ENCODE data around the gene UPF2. TPM values are rescaled to one million over a fixed set of nuclear protein-coding genes. Genes with fewer than 3 reads are reported as not detected.
A peak's percentile ranks its signal among the peaks of the same experiment; 100 is the strongest.

Gene UPF2
- total RNA-seq, 1 donor from 2014 or later: 31.3 TPM

DNA sequence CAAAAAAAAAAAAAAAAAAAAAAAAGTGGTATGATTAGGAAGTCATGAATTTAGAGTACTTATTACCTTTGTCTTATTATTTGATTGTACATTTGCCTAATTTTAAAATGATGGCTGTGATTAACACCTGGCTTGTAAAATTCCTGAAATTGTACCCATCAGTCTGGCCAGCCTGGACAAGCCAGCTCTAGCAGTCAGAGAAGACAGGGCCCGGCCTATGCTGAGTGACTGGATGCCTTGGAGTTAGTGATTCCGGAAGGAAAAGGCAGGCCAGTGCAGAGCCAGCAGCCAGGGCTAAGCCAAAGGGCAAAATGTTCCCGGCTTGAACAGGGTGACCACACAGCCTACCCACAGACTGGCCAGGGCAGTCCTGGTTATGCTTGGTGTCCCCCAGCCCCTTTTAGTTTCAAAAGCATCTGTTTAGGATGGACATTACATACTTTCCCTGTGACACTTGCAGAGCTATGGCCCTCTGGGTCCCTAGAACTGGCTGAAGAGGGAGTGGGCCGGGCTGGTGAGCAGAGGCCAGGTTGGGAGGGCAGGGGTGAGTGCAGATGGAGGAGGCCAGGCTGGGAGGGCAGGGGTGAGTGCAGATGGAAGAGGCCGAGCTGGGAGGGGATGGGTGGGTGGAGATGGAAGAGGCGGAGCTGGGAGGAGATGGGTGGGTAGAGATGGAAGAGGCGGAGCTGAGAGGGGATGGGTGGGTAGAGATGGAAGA is 157.7 kb downstream of the UPF2 start:
- DNase-seq: no peak

DNA sequence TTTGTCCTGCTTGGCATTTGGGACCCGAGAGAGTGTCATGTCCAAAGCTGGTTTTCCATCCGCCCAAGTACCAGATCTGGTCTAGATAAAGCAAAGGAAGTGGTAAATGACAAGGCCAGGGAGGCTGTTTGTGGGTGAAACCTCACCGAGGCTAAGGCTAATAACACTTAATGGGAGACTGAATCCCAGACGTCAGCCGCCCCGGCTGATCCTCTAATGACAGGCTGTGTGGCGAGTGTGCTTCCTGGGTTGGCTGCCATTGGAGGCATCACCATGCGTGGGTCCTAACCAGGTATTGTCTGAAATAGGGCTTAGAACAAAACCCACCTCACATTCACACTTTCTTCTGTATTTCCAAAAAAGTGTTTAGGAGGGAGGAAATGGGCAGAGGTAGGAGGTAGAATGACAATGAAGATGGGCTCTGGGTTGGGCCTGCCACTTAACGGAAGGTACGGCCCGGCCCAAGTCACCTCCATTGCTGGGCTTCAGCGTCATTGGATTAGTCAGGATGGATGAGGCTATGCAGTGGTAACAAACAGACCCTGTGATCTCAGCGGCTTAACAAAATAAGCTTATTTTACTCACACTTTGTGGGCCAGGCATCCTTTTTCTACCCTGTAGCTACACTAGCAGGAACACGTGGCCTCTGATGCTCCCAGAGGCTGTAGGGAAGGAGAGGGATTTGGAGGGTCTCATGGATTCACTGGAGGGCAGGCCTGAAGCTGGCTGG is 159.8 kb downstream of the UPF2 start:
- DNase-seq: no peak

DNA sequence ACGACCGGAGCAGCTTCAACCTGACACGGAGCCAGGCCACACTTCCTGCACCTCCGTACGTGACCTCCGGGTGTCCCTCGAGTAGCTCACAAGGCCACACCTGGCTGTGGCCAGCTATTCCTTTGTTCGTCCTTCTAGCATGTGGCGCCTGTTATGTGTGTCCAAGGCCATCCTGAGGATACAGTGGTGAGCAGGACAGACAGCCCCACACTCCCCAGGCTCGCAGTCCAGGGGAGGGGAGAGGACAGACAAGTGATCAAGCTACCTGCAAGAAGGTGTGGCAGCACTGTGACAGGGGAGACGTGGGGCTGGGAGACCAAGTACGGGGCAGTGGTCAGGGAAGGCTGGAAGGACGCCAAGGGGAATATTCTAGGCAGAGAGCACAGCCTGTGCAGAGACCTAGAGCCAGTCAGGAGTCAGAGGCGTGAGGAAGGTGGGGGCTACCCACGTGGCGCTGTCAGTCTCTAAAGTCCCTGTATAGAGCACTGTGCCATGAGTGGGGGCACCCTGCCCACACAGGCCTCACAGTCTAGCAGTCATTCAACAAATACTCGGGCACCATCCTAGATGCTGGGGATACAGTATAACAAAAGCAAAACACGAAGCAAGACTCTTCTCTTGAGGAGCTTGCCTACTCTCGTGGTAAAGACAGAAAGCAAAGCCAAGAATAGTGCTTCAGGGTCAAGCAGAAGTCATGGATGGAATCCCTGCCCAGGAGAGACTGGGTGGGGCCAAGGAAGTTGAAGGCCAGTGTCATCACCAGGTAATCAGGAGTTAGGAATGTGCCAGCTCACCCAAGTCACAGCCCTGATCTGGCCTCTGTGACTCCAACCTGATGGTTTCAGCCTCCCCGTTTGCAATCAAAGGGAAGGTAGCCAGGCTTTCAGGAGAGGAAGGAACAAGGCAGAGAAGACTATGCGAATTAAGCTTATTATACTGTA is 160.9 kb downstream of the UPF2 start:
- no peak for DNase-seq

DNA sequence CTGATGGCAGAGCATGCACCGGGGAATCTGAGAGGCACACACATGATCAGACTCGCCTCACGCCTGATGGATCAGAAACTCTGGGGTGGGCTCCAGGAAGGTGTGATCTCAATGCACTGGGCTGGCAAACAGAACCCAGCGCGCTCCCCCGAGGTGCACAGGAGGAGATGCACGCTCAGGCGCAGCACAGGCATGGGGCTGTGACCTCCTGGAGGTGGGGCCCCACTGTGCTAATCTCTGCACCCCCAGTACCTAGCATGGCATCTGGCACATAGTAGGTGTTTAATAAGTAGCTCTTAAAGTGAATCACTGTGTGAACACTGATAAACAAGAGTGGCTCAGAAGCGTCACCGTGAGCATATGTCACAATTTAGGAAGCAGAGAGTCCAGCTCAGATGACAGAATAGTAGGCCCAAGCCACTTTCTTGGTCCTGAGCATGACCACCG is 161.6 kb downstream of the UPF2 start:
- no peak for DNase-seq

DNA sequence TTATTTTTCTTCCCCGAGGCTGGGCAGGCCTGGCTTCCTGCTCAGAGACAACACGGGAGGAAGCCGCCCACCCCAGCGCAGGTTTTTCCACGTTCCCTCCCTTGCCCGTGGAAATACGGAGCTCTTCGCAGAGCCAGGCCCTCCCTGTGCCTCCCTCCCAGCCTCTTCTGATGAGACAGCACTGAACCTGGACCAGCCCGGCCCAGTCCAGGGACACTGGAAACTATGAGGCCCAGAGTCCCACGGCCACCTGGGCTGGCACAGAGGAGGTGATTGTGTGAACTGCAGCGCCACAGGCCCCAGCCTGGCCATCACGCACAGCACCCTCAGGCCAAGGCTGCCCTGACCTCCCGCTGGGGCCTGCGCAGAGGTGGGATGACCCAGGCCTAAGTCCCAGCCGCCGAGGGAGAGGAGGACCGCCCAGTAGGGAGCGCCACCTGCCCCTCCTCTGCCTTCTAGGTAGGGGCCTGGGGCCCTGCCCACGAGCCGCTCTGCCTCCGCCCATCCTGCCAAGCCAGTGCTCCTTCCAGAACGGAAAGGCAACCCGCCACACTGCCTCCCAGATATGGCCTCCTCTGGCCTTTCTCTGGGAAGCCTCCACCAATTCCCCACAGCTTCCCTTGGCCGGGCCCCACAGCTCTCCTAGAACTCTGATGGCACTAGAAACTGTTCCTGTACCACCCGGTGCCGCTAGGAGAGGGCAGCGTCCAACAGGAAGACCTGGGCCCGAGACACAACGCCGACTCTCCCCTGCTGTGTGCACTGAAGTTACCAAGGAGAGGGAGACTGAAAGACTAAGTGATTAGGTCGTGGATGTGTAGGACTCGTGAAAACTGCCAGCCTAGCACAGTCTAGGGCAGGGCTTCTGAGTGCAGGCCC is 162.2 kb downstream of the UPF2 start:
- peak; percentile 25 for DNase-seq

DNA sequence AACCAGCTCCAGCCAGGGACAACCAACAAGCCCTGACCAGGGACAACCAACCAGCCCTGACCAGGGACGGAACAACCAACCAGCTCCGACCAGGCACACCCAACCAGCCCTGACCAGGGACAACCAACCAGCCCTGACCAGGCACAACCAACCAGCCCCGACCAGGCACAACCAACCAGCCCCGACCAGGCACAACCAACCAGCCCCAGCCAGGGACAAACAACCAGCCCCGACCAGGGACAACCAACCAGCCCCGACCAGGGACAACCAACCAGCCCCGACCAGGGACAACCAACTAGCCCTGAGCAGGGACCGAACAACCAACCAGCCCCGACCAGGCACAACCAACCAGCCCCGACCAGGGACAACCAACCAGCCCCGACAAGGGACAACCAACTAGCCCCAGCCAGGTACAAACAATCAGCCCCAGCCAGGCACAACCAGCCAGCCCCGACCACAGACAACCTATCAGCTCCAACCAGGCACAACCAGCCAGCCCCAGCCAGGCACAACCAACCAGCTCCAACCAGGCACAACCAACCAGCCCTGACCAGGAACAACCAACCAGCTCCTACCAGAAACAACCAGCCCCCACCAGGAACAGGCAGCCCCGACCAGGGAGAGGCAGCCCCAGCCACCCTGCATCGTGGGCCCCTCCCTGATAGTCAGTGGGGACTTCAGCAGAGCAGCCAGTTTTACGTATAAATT is 163.1 kb downstream of the UPF2 start:
- no peak for DNase-seq

DNA sequence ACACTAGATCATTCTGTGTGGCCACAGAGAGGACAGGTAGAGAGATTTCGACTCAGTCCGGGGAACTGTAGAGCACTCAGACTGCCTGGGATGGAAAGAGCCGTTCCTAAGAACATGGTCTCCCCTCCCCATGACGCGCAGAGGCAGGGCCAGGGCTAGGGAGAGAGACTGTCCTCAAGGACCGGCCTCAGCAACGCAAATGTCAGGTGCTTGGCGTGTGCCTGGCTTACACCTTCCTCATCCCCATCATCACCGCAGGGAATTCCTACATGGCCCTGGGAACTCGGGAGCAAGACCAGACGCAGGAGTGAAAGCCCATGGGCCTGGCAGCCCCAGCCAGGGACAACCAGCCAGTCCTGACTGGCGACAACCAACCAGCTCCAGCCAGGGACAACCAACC is 163.8 kb downstream of the UPF2 start:
- DNase-seq: no peak

DNA sequence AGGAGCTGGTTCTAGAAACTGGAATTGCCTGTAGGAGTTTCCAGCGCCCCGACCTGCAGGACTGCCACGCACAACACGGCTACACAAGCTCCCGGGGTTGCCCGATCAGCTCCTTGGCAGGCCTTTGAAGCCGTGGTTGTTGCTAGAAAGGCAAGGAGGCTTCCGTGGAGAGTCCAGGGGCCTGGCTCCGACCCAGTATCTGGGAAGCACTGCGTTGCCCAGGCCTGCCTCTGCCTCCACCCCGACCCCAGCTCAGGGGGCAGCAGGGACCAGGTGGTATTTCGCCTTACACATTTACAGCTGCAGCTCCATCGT is 165.1 kb downstream of the UPF2 start:
- DNase-seq: no peak

DNA sequence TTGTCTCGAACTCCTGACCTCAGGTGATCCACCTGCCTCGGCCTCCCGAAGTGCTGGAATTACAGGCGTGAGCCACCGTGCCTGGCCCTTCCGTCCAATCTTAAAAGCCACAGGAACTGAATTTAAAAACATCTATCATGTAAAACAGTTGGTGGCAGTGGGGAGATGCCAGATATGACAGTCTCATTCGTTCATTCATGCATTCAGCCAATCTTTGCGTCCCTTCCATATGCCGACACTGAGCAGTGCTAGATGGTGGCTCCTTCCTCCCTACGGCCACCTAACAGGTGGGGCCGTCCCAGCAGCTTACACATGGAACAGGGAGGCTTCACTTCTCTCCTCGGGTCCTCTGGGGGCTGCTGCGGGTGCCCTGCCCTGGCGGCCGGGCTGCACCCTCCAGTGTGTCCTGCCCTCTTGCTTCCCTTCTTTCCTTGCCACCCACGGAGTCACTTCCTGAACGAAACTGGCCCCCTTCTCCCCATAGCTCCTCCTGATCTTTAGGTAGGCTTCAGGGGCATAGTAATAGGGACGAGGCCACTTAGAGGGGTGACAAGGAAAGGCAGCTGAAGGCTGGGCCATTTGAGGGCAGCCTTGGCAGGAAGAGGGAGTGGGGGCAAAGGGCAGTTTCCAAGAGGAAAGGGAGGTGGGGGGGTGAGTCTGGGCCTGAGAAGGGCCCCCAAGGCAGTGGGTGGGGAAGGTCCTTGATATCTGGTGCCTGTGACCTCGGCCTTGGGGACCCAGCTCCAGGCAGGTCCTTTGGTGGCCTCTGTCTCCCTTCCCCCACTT is 165.6 kb downstream of the UPF2 start:
- no peak for DNase-seq

DNA sequence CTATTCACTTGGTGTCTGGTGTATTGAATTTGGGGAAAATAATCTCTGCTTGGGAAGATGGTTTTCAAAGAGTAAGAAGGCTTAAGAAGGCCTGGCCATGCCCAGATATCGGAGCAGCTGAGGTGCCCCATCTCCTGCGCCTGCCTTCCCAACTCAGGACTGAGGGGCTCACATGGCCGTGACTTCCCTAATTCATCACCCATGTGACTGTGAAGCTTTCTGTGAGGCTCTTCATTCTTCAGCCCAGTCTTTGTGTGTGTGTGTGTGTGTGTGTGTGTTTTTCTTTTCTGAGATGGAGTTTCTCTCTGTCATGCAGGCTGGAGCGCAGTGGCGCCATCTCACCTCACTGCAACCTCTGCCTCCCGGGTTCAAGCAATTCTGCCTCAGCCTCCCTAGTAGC is 166.3 kb downstream of the UPF2 start:
- DNase-seq: no peak

DNA sequence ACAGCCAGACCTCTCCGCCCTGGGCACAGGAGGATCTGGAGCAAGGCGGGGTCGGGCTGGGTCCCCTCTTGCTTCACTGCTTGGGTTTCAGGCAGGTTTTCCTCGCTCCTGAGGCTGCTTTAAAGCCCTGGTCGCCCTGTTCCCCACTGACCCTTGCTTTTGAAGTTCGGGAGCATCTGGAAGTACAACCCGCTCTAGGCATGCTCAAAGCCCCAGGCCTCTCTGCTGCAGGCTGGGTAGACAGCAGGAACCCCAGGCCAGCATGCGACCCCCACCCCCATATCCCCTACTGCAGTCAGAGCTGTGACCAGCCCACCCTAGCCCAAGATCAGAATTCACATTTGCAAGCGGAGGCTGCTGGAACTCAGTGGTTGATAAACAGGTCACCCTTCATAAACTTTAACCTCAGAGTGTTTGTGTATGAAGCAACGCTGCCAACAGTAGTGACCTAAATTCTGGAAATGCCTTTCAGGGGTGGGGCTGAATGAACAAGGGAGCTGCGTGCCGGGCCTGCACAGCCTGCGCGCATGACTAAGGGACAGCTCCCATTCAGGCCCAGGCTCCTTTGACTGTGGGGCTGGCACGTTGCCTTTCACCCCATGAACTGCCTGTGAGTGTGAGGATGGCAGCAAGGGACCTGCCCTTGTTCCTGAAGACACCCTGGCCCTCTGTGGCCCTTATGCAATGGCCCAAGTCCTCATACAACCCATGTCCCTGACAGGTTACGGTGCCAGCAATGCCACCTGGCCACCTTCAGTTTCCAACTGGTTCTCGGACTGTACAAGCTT is 166.9 kb downstream of the UPF2 start:
- DNase-seq: peak; percentile 79

DNA sequence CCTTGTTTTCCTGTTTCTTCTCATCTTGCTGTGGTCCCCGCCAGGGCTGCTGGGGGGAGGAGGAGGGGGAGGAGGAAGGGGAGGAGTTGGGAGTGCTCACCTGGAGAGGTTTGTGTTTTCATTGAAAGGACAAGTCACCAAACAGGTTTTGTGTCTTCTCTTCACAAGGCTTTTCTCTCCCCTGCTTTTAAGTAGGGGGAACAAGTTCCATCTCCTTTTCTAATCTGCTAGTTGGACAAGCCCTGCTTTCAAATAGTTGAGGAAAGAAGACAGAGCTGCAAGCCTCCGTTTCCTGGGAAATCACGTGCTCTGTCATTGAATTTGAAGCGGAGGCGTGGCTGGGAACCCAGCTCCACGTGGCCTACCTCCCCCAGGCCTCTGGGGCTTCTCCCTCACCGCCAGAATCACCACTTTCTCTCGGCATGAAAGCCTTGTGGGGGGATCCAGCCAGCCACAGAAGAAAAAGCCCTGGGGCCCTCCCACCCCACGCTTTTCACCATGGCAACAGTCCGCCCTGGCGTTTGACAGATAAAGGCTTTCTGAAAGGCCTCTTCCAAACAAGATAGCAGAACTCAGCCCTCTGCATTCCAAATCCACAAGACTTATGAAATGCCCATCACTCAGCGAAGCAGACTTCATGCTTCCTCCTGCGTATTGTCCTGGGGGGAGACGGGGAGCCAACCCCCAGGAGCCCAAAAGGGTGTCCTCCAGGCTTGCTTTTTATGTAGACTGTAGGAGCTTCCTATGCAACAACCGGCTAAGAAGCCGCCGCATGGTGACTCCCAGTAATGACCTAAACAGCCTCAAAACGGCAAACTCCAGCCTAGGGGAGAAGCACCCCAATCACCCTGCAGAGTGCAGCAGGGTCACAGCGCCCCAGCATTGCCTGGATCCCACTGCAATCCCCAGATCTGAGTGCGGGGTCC is 167.8 kb downstream of the UPF2 start:
- peak; percentile 80 for DNase-seq

DNA sequence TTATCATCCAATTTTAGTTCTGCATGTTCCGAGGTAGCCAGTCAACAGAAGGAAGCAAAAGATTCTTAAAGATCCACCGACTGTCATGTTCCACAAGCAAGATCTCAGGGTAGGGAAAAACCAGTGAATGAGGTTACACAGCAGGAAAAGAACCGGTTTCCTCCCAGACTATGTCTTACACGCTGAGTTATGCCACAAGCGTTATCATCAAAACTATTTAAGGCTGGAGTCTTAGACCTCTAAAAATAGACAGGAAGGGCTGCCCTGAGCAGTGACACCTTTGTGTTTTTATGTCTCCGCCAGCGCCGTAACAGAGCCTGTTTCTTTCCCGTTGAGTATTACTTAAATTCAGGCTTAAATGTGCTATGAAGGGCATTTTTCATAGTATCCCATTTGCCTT is 171.1 kb downstream of the UPF2 start:
- DNase-seq: peak; percentile 40

DNA sequence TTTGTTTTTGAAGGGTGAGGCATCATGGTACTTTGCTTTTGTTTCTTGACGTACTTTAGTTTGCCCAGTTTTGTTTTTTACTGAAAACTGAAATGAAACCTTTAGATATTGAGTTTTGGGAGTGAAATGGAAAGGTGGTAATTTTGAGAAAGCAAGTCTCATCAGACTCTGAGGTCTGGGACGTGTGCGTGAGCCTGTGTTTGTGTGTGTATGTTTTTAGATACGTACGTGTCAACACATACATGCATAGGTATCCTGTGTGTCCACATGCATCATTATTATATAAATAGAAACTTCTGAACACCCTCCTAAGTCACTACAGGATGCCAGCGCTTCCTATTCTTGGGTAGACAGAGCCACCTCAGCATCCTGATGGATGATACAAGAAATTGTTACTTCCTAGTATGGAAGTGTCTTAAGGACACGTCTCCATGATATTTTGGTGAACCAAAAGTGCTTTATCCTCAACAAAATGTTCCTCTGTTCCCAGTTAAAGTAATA is 171.7 kb downstream of the UPF2 start:
- no peak for DNase-seq

DNA sequence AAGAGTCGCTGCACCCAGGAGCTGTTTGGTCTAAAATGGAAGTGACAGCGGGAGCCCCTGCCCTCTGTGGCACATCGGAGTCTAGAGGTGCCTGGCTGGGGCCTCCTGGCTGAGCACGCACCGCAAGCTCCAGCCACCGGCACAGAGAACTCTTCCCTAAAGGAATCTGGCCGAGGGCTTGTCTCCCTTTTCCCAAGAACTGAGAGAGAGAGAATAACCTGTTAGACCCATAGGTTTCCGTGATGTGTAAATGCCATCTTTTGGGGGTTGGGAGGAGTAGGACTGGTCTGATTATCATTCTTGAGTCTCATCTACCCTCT is 172.2 kb downstream of the UPF2 start:
- no peak for DNase-seq

Measured in tongue (tissue), 2 donors.